ENCODE measurements around the gene ACSF3.

ACSF3 gene

GRCh38 chr16:89052191-89052889, 41.3 kb upstream of the ACSF3 start:
- no peak overlapping the region for H3K4me3 ChIP-seq (ENCODE audit: low read depth, low read length)
- no peak for TF ChIP-seq CTCF (IDR thresholded peaks at IDR 0.05; ENCODE audit: insufficient read depth, low read depth, low read length, missing control alignments)
- DNase-seq (ENCODE audit: low read depth): no peak

DNA sequence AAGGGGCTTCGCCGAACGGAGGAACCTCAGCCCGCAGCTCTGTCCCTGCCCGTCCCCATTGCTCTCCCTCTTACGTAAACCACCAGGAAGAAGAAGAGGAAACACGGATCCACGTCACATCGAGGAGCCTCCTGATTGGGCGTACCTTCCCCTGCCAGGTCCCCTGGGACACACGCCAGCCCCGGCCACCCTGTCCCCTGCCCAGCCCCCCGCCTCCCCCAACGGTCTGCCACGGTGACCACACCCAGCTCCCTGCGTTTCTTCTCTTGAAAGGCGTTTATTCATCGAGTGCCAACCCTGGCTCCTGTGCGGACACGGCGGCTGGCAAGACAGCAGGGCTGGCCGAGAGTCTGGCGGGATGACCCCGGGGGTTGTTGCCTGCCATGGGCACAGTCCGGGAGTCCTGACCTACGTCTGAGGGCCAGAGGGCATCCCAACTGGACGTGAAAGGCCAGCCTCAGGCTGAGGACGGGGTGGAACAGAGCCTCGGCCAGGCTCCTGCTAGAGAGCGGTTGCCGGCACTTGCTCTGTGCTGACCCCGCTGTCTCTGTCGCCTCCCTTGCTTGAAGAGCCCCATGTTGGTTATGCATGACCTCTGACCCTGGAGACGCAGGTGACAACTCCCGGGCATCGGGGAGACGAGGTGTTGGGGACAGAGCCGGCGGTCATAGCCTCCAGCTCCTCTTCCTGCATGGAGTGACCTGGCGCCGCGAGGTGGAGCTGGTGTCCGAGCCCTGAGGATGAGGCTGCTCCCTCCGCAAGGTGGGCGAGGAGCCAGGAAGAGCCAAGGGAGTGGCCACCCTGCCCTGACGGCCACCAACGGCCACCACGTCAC, 40.5 kb upstream of the ACSF3 start:
- no peak overlapping the region for H3K4me3 ChIP-seq (ENCODE audit: low read depth, low read length)
- no peak for DNase-seq (ENCODE audit: low read depth)

GRCh38 chr16:89053725-89054029, 40.0 kb upstream of the ACSF3 start:
- no peak for TF ChIP-seq CTCF (IDR thresholded peaks at IDR 0.05; ENCODE audit: insufficient read depth, low read depth, low read length, missing control alignments)
- DNase-seq (ENCODE audit: low read depth): no peak
- no peak overlapping the region for H3K4me3 ChIP-seq (ENCODE audit: low read depth, low read length)

More for the DNA sequence above, 40.5 kb upstream of the ACSF3 start:
- no peak for TF ChIP-seq CTCF (IDR thresholded peaks at IDR 0.05; ENCODE audit: insufficient read depth, low read depth, low read length, missing control alignments)

DNA sequence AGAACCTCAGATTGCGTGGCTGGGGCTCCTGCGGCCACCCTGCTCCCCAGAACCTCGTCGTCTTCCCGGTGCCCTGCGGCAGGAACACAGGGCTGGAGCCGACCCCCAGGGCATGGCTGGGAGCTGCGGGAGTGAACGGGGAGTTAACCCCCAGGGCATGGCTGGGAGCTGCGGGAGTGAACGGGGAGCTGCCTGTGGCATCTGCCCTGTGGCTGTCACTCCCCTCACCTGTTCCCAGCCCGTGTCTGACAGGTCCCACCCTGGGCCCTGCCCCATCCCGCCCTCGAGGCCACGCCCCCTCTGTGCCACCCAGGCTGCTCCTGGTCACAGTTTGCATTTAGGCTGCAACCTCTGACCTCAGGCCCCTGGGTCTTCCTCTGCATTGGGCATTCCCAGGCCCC, 39.4 kb upstream of the ACSF3 start:
- no peak for TF ChIP-seq CTCF (IDR thresholded peaks at IDR 0.05; ENCODE audit: insufficient read depth, low read depth, low read length, missing control alignments)
- DNase-seq (ENCODE audit: low read depth): no peak
- H3K4me3 ChIP-seq (ENCODE audit: low read depth, low read length): no peak overlapping the region

- TF ChIP-seq CTCF (IDR thresholded peaks at IDR 0.05; ENCODE audit: insufficient read depth, low read depth, low read length, missing control alignments): no peak
- H3K4me3 ChIP-seq (ENCODE audit: low read depth, low read length): no peak overlapping the region
- DNase-seq (ENCODE audit: low read depth): no peak
Measured at GRCh38 chr16:89054714-89055113, 38.9 kb upstream of the ACSF3 start.

DNA sequence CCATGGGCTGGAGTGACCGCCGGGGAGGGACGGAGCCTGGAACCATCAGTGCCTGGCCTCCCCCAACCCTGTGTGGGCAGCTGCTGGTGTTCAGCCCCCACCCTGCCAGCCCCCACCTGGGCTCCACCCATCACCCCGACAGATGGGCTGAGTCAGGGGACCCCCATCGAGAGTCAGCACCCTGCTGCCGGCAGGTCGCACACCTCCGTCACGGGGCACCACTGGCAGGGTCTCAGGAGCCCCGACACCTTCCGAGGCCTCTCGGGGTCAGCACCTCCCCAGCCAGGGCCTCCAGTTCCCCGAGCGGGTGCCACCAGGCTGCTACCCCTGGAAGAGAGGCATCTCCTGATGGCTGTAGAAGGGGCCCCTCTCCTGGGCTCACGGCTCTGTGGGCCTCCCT, 38.3 kb upstream of the ACSF3 start:
- no peak for TF ChIP-seq CTCF (IDR thresholded peaks at IDR 0.05; ENCODE audit: insufficient read depth, low read depth, low read length, missing control alignments)
- no peak for DNase-seq (ENCODE audit: low read depth)
- no peak overlapping the region for H3K4me3 ChIP-seq (ENCODE audit: low read depth, low read length)

Data from GM12865 (cell line).